Adipocyte (in vitro differentiated cells): Measurements from ENCODE around the gene APOBEC3H.

Experiments used
- DNase-seq: peaks from one replicate; pipeline ENCODE4 v3.0.0-alpha.2; 2015; ENCODE audit warnings: low read depth
- H3K27me3 ChIP-seq: replicated peaks from 2 replicates; pipeline ENCODE4 v1.7.0; 2013; ENCODE audit warnings: mild to moderate bottlenecking, low read length, moderate library complexity; ENCODE audit not compliant: control insufficient read depth, insufficient read depth
- H3K36me3 ChIP-seq: 2 replicates; pipeline ENCODE4 v1.7.0; 2013; ENCODE audit warnings: low read length, mild to moderate bottlenecking, moderate library complexity; ENCODE audit not compliant: control insufficient read depth, insufficient read depth, severe bottlenecking
- H3K4me1 ChIP-seq: 2 replicates; pipeline ENCODE4 v1.7.0; 2013; ENCODE audit warnings: mild to moderate bottlenecking, low read length, moderate library complexity; ENCODE audit not compliant: control insufficient read depth, insufficient read depth
- H3K4me3 ChIP-seq: 2 replicates; pipeline ENCODE4 v1.7.0; 2013; ENCODE audit warnings: mild to moderate bottlenecking, low read length, moderate library complexity
- H3K9ac ChIP-seq: 2 replicates; pipeline ENCODE4 v1.7.0; 2013; ENCODE audit warnings: mild to moderate bottlenecking, low read length, moderate library complexity
- H3K9me3 ChIP-seq: 2 replicates; pipeline ENCODE4 v1.7.0; 2013; ENCODE audit warnings: mild to moderate bottlenecking, low read length, moderate library complexity; ENCODE audit not compliant: control insufficient read depth

Gene APOBEC3H

GRCh38 chr22:39144101-39144767 is 47.2 kb downstream of the APOBEC3H start:
- peak; percentile 62 for DNase-seq
- peak overlapping the region; percentile 94 for H3K4me3 ChIP-seq
- H3K9ac ChIP-seq: peak overlapping the region; percentile 93
- no peaks in the 10 kb centered on the region for H3K27me3 ChIP-seq
- no peaks in the 10 kb centered on the region for H3K9me3 ChIP-seq
- peaks cover 10% of the 10 kb centered on the region for H3K4me1 ChIP-seq
- no peaks in the 10 kb centered on the region for H3K36me3 ChIP-seq

- Histone ChIP-seq H3K36me3 (no peaks in the 10 kb centered on the region), H3K4me3 (peak overlapping the region; percentile 77), H3K9me3 (no peaks in the 10 kb centered on the region), H3K4me1 (peaks cover 10% of the 10 kb centered on the region), H3K9ac (peak overlapping the region; percentile 85), H3K27me3 (no peaks in the 10 kb centered on the region)
- DNase-seq: no peak
Measured at GRCh38 chr22:39146256-39147101, 49.4 kb downstream of the APOBEC3H start.

GRCh38 chr22:39147335-39148025 is 50.4 kb downstream of the APOBEC3H start:
- Histone ChIP-seq H3K9me3 (no peaks in the 10 kb centered on the region), H3K4me3 (no peak overlapping the region), H3K4me1 (peaks cover 10% of the 10 kb centered on the region), H3K36me3 (no peaks in the 10 kb centered on the region), H3K27me3 (no peaks in the 10 kb centered on the region), H3K9ac (no peak overlapping the region)
- DNase-seq: no peak

- H3K4me3 ChIP-seq: no peak overlapping the region
- no peak overlapping the region for H3K9ac ChIP-seq
Measured at GRCh38 chr22:39148026-39148726, 51.1 kb downstream of the APOBEC3H start.

GRCh38 chr22:39148727-39149535 is 51.9 kb downstream of the APOBEC3H start:
- Histone ChIP-seq H3K4me1 (peaks cover 17% of the 10 kb centered on the region), H3K36me3 (no peaks in the 10 kb centered on the region), H3K4me3 (no peak overlapping the region), H3K9me3 (no peaks in the 10 kb centered on the region), H3K27me3 (peaks cover 1% of the 10 kb centered on the region), H3K9ac (peak overlapping the region; percentile 4)
- peak; percentile 29 for DNase-seq

More at GRCh38 chr22:39148026-39148726, 51.1 kb downstream of the APOBEC3H start:
- H3K36me3 ChIP-seq: no peaks in the 10 kb centered on the region
- no peak for DNase-seq
- no peaks in the 10 kb centered on the region for H3K9me3 ChIP-seq
- no peaks in the 10 kb centered on the region for H3K27me3 ChIP-seq
- peaks cover 13% of the 10 kb centered on the region for H3K4me1 ChIP-seq

GRCh38 chr22:39149915-39150847 is 53.1 kb downstream of the APOBEC3H start:
- Histone ChIP-seq H3K4me1 (peaks cover 14% of the 10 kb centered on the region), H3K4me3 (no peak overlapping the region), H3K9ac (no peak overlapping the region), H3K9me3 (no peaks in the 10 kb centered on the region), H3K27me3 (peaks cover 6% of the 10 kb centered on the region), H3K36me3 (no peaks in the 10 kb centered on the region)
- no peak for DNase-seq

- DNase-seq: no peak
- H3K36me3 ChIP-seq: no peaks in the 10 kb centered on the region
- peaks cover 14% of the 10 kb centered on the region for H3K4me1 ChIP-seq
- peaks cover 12% of the 10 kb centered on the region for H3K27me3 ChIP-seq
- H3K4me3 ChIP-seq: no peak overlapping the region
- no peak overlapping the region for H3K9ac ChIP-seq
- no peaks in the 10 kb centered on the region for H3K9me3 ChIP-seq
Measured at GRCh38 chr22:39150848-39151215, 53.8 kb downstream of the APOBEC3H start.

- Histone ChIP-seq H3K4me3 (peak overlapping the region; percentile 91), H3K36me3 (no peaks in the 10 kb centered on the region), H3K9ac (peak overlapping the region; percentile 87), H3K4me1 (peaks cover 8% of the 10 kb centered on the region), H3K9me3 (no peaks in the 10 kb centered on the region), H3K27me3 (peaks cover 14% of the 10 kb centered on the region)
- DNase-seq: no peak
Measured at GRCh38 chr22:39151329-39151975, 54.4 kb downstream of the APOBEC3H start.

GRCh38 chr22:39152024-39152510 is 55.0 kb downstream of the APOBEC3H start:
- H3K9me3 ChIP-seq: no peaks in the 10 kb centered on the region
- H3K4me1 ChIP-seq: peaks cover 8% of the 10 kb centered on the region
- no peaks in the 10 kb centered on the region for H3K36me3 ChIP-seq
- peak overlapping the region; percentile 87 for H3K9ac ChIP-seq
- peaks cover 14% of the 10 kb centered on the region for H3K27me3 ChIP-seq
- H3K4me3 ChIP-seq: peak overlapping the region; percentile 91
- DNase-seq: no peak
